Tibial artery (tissue), 4 donors: ENCODE data around the gene STK32C.

ENCODE experiments used
- DNase-seq, 2 donors: peaks; one replicate each; pipeline ENCODE4 v3.0.0-alpha.2; 2019
- H3K27ac ChIP-seq, 2 donors: fragments of 200-600 bp; sonication (generic) in 1 of 2; 1 replicate in 1 of 2; 2 replicates in 1 of 2; pipeline ENCODE4 v1.5.1; 2018 to 2019; ENCODE audit warnings: mild to moderate bottlenecking in 1 of 2
- H3K27me3 ChIP-seq, 2 donors: fragments of 200-600 bp; sonication (generic) in 1 of 2; one replicate each; pipeline versions ENCODE4 v1.5.1 to v1.6.0; 2016 to 2019
- H3K36me3 ChIP-seq, 3 donors: fragments of 200-600 bp; sonication (generic) in 2 of 3; one replicate each; pipeline ENCODE4 v1.5.1; 2016 to 2019; ENCODE audit warnings: mild to moderate bottlenecking in 2 of 3
- H3K4me1 ChIP-seq, 4 donors: fragments of 200-600 bp; sonication (generic) in 2 of 4; 1 replicate in 3 of 4; 2 replicates in 1 of 4; pipeline ENCODE4 v1.5.1; 2016 to 2019
- H3K4me3 ChIP-seq, 2 donors: fragments of 200-600 bp; sonication (generic) in 1 of 2; 1 replicate in 1 of 2; 2 replicates in 1 of 2; pipeline ENCODE4 v1.5.1; 2018 to 2019; ENCODE audit warnings: mild to moderate bottlenecking in 2 of 2
- H3K9me3 ChIP-seq, 3 donors: fragments of 200-600 bp; sonication (generic) in 1 of 3; one replicate each; pipeline ENCODE4 v1.5.1; 2016 to 2019
- CTCF ChIP-seq, 2 experiments: fragments of 200-600 bp in 1 of 2; fragments of 450-650 bp in 1 of 2; IDR thresholded peaks; one replicate each; pipeline ENCODE4 v1.5.1; 2017 to 2019; ENCODE audit warnings: antibody characterized with exemption in 2 of 2, mild to moderate bottlenecking in 1 of 2, moderate library complexity in 1 of 2
- intact Hi-C: fragments of 100-400 bp; cut with DNase I; formaldehyde crosslinking; loops from one replicate; pipeline ENCODE4 v1.15.0; 2023; ENCODE audit warnings: low total_unique reads

The STK32C gene

GRCh38 chr10:132293201-132293812, 14.4 kb downstream of the STK32C start:
- intact Hi-C loops: no loop called here
- no peak for TF ChIP-seq CTCF (IDR thresholded peaks at IDR 0.05)
- no peak overlapping the region for H3K4me3 ChIP-seq

GRCh38 chr10:132292287-132293200, 15.2 kb downstream of the STK32C start:
- Histone ChIP-seq H3K27me3 (peaks cover 0 to 40% of the 10 kb centered on the region in 2 donors), H3K36me3 (no peaks in the 10 kb centered on the region), H3K4me3 (no peak overlapping the region), H3K4me1 (no peaks in the 10 kb centered on the region), H3K27ac (no peak overlapping the region), H3K9me3 (peaks cover 0 to 16% (median 8%) of the 10 kb centered on the region in 3 donors)
- intact Hi-C loops: no loop called here
- peak in 1 of 2 donors; percentile 39 for DNase-seq
- TF ChIP-seq CTCF (IDR thresholded peaks at IDR 0.05): no peak

More at GRCh38 chr10:132293201-132293812, 14.4 kb downstream of the STK32C start:
- Histone ChIP-seq H3K36me3 (no peaks in the 10 kb centered on the region), H3K4me1 (no peaks in the 10 kb centered on the region), H3K9me3 (peaks cover 0 to 15% (median 8%) of the 10 kb centered on the region in 3 donors), H3K27ac (no peak overlapping the region), H3K27me3 (peaks cover 0 to 48% of the 10 kb centered on the region in 2 donors)
- DNase-seq: peak; percentile 10 to 58

GRCh38 chr10:132291826-132292225, 15.9 kb downstream of the STK32C start:
- no peak overlapping the region for H3K27ac ChIP-seq
- TF ChIP-seq CTCF (IDR thresholded peaks at IDR 0.05): no peak
- no peak overlapping the region for H3K4me3 ChIP-seq
- H3K36me3 ChIP-seq: no peaks in the 10 kb centered on the region
- peaks cover 0 to 33% of the 10 kb centered on the region in 2 donors for H3K27me3 ChIP-seq
- intact Hi-C loops: no loop called here
- no peaks in the 10 kb centered on the region for H3K4me1 ChIP-seq
- H3K9me3 ChIP-seq: peaks cover 0 to 16% (median 8%) of the 10 kb centered on the region in 3 donors
- DNase-seq: peak in 1 of 2 donors; percentile 41

- DNase-seq: no peak
- Histone ChIP-seq H3K27me3 (peaks cover 0 to 29% of the 10 kb centered on the region in 2 donors), H3K36me3 (no peaks in the 10 kb centered on the region), H3K9me3 (peaks cover 0 to 16% (median 8%) of the 10 kb centered on the region in 3 donors), H3K4me1 (no peaks in the 10 kb centered on the region), H3K27ac (no peak overlapping the region), H3K4me3 (no peak overlapping the region)
- TF ChIP-seq CTCF (IDR thresholded peaks at IDR 0.05): no peak
- intact Hi-C loops: no loop called here
Measured at GRCh38 chr10:132290631-132291030, 17.1 kb downstream of the STK32C start.

GRCh38 chr10:132289439-132289838, 18.3 kb downstream of the STK32C start:
- H3K27ac ChIP-seq: no peak overlapping the region
- TF ChIP-seq CTCF (IDR thresholded peaks at IDR 0.05): no peak
- H3K27me3 ChIP-seq: peaks cover 0 to 23% of the 10 kb centered on the region in 2 donors
- no peaks in the 10 kb centered on the region for H3K4me1 ChIP-seq
- intact Hi-C loops: no loop called here
- H3K36me3 ChIP-seq: no peaks in the 10 kb centered on the region
- DNase-seq: no peak
- H3K4me3 ChIP-seq: no peak overlapping the region
- peaks cover 0 to 16% (median 8%) of the 10 kb centered on the region in 3 donors for H3K9me3 ChIP-seq
